ENCODE results near the gene CHAD.

GRCh38 chr17:50480854-50481490, 12.3 kb upstream of the CHAD start:
- TF ChIP-seq, protein P1, sequence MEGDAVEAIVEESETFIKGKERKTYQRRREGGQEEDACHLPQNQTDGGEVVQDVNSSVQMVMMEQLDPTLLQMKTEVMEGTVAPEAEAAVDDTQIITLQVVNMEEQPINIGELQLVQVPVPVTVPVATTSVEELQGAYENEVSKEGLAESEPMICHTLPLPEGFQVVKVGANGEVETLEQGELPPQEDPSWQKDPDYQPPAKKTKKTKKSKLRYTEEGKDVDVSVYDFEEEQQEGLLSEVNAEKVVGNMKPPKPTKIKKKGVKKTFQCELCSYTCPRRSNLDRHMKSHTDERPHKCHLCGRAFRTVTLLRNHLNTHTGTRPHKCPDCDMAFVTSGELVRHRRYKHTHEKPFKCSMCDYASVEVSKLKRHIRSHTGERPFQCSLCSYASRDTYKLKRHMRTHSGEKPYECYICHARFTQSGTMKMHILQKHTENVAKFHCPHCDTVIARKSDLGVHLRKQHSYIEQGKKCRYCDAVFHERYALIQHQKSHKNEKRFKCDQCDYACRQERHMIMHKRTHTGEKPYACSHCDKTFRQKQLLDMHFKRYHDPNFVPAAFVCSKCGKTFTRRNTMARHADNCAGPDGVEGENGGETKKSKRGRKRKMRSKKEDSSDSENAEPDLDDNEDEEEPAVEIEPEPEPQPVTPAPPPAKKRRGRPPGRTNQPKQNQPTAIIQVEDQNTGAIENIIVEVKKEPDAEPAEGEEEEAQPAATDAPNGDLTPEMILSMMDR (conservative IDR thresholded peaks at IDR 0.05), result no peak
- no peak for TF ChIP-seq ZFX (IDR thresholded peaks at IDR 0.05)

Measured in C4-2B (cell line).